Measurements from ENCODE around the gene TRERF1.
"Not testable (repeated sequence)": the region's sequence is repeated elsewhere in the genome, so short reads cannot be mapped to it uniquely, and the experiment has no call there.

Gene TRERF1

DNA sequence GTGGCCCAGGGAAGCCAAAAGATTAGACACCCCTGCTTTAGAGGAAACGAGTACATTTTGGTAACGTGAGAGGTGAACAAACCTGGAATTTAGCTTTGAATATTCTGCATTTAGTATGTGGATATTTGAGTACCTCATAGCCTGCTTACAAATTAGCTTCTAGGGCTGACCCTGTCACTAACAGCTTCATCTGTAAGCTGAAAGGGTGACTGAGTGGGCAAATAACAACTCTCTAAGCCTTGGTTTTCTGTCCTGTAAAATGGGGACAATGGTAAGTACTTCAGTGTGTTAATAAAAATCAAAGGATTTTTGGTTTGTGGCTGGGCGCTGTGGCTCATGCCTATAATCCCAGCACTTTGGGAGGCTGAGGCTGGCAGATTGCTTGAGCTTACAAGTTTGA is 248.5 kb downstream of the TRERF1 start:
- no peak for TF ChIP-seq FOXP2 (optimal IDR thresholded peaks at IDR 0.05; ENCODE audit: control extremely low read depth, extremely low read length, insufficient read depth)
- TF ChIP-seq EZH2 (IDR thresholded peaks at IDR 0.05), result no peak
- no peak for TF ChIP-seq POLR2AphosphoS5 (IDR thresholded peaks at IDR 0.05; ENCODE audit: borderline replicate concordance, low read depth, low read length)
- no peak overlapping the region for H3K4me3 ChIP-seq
- H3K9me3 ChIP-seq (ENCODE audit: low read depth, low read length), result no peaks in the 10 kb centered on the region
- no peak overlapping the region for H3K27ac ChIP-seq
- H3K36me3 ChIP-seq (ENCODE audit: insufficient read depth, low read length), result peaks cover 13% of the 10 kb centered on the region
- no peak for DNase-seq (ENCODE audit: low read depth, low spot score)
- no peak overlapping the region for H3K9ac ChIP-seq (ENCODE audit: insufficient read length)

DNA sequence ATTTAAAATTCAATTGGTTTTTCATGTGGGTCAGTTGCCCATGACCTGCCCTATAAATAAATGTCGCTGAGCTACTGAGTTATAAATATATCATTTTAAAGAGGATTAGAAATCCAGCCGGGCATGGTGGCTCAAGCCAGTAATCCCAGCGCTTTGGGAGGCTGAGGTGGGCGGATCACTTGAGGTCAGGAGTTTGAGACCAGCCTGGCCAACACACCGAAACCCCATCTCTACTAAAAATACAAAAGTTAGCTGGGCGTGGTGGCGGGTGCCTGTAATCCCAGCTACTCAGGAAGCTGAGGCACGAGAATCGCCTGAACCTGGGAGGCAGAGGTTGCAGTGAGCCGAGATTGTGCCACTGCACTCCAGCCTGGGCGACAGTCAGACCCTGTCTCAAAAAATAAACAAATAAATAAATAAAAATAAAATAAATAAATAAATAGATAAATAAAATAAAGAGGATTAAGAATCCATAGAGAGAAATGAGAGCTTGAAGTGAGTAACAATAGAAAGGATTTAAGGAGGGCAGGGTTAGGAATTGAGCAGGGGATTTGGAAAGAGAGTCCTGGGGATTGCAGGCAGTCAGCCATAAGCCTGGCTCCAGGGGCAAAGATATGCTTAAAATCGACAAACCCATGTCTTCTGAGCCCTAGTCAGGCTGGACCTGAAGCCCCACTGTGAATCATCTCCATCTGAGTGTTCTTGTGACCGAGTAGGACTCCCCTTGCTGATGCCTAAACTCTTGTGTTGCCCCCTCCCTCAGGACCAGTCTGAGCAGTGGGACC is 249.4 kb downstream of the TRERF1 start:
- H3K4me3 ChIP-seq; H3K27ac ChIP-seq; DNase-seq (ENCODE audit: low read depth, low spot score): not testable (repeated sequence)

DNA sequence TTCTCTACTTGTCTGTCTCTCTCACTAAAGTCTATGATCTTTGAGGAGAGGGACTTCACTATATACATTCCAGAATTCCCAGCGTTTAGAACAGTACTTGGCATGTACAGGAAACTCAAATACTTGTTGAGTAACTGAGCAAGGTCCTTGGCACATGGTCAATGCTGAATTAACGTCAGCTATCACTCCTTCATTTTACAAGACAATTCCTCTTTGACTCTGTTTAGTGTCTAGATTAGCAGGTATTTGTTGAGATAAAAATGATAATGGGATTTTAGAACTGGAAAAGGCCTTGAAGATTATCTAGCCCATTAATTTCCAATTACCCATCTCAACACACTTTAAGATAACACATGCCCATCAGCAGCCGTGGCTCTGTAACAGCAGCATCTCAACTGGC is 250.3 kb downstream of the TRERF1 start:
- H3K27ac ChIP-seq, result no peak overlapping the region
- H3K9ac ChIP-seq (ENCODE audit: insufficient read length), result no peak overlapping the region
- H3K36me3 ChIP-seq (ENCODE audit: insufficient read depth, low read length), result peaks cover 3% of the 10 kb centered on the region
- no peaks in the 10 kb centered on the region for H3K9me3 ChIP-seq (ENCODE audit: low read depth, low read length)
- H3K4me3 ChIP-seq, result no peak overlapping the region
- no peak for TF ChIP-seq EZH2 (IDR thresholded peaks at IDR 0.05)
- TF ChIP-seq FOXP2 (optimal IDR thresholded peaks at IDR 0.05; ENCODE audit: control extremely low read depth, extremely low read length, insufficient read depth), result no peak
- no peak for TF ChIP-seq POLR2AphosphoS5 (IDR thresholded peaks at IDR 0.05; ENCODE audit: borderline replicate concordance, low read depth, low read length)
- DNase-seq (ENCODE audit: low read depth, low spot score), result no peak

More for the DNA sequence above, 249.4 kb downstream of the TRERF1 start:
- not testable (repeated sequence) for H3K36me3 ChIP-seq (ENCODE audit: insufficient read depth, low read length); H3K9me3 ChIP-seq (ENCODE audit: low read depth, low read length); H3K9ac ChIP-seq (ENCODE audit: insufficient read length)

DNA sequence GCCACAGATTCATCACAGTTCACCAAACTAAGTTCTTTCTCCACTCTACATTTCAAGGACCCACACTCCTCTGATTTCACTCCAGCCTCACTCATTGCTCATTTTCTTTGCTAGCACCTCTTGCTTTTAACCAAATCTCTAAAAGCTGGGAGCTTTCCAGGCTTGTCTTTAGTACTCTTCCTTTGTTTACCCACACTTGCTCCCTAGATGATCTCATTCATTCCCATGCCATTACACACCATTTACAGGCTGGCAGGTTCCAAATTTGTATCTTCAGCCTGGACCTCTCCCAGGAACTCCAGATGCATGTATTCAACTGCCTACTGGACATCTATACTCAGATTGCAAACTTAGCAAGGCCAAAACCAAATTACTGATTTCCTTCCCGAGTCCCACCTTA is 251.7 kb downstream of the TRERF1 start:
- Histone ChIP-seq H3K36me3 (ENCODE audit: insufficient read depth, low read length) (no peaks in the 10 kb centered on the region; the same call in 1 of the 2 replicates), H3K9me3 (ENCODE audit: low read depth, low read length) (no peaks in the 10 kb centered on the region), H3K9ac (ENCODE audit: insufficient read length) (no peak overlapping the region), H3K4me3 (no peak overlapping the region), H3K27ac (no peak overlapping the region)
- DNase-seq (ENCODE audit: low read depth, low spot score), result no peak
- no peak for TF ChIP-seq FOXP2 (optimal IDR thresholded peaks at IDR 0.05; ENCODE audit: control extremely low read depth, extremely low read length, insufficient read depth)
- TF ChIP-seq POLR2AphosphoS5 (IDR thresholded peaks at IDR 0.05; ENCODE audit: borderline replicate concordance, low read depth, low read length), result no peak

DNA sequence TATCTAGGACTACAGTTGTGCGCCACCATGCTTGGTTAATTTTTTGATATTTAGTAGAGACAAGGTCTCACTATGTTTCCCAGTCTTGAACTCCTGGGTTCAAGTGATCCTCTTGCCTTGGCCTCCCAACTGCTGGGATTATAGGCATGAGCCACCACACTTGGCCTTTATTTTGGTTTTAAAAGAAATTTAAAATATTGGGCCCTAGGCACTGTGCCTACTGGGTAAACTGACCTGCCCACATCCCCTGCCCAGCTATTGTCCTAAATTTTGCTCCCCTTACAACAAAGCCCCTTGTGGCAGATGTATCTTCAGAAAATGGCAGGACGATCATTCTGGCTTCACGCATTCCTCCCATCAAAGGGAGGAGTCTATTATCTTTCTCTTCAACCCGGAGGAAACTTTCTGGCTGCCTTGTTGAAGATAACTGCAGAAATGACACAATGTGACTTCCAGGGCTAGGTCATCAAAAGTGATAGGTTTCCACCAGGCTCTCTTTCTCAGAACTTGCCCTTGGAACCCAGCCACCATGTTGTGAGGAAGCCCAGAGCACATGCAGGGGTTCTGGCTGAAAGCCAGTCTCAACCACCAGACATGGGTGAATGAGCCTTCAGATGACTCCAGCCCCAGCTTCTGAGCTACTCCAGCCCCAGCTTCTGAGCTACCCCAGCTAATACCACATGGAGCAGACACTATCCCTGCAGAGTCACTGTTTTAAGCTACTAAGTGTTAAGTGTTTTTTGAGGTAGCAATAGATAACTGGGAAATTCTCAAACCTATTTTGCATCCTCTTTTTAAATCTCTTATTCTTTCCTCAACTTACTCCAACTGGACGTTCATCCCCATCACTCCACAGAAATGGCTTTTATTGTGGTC is 252.4 kb downstream of the TRERF1 start:
- Histone ChIP-seq H3K4me3 (no peak overlapping the region), H3K9ac (ENCODE audit: insufficient read length) (no peak overlapping the region), H3K36me3 (ENCODE audit: insufficient read depth, low read length) (no peaks in the 10 kb centered on the region), H3K9me3 (ENCODE audit: low read depth, low read length) (no peaks in the 10 kb centered on the region), H3K27ac (no peak overlapping the region)
- TF ChIP-seq POLR2AphosphoS5 (IDR thresholded peaks at IDR 0.05; ENCODE audit: borderline replicate concordance, low read depth, low read length), result no peak
- no peak for TF ChIP-seq EZH2 (IDR thresholded peaks at IDR 0.05)
- TF ChIP-seq FOXP2 (optimal IDR thresholded peaks at IDR 0.05; ENCODE audit: control extremely low read depth, extremely low read length, insufficient read depth), result no peak
- DNase-seq (ENCODE audit: low read depth, low spot score), result no peak

DNA sequence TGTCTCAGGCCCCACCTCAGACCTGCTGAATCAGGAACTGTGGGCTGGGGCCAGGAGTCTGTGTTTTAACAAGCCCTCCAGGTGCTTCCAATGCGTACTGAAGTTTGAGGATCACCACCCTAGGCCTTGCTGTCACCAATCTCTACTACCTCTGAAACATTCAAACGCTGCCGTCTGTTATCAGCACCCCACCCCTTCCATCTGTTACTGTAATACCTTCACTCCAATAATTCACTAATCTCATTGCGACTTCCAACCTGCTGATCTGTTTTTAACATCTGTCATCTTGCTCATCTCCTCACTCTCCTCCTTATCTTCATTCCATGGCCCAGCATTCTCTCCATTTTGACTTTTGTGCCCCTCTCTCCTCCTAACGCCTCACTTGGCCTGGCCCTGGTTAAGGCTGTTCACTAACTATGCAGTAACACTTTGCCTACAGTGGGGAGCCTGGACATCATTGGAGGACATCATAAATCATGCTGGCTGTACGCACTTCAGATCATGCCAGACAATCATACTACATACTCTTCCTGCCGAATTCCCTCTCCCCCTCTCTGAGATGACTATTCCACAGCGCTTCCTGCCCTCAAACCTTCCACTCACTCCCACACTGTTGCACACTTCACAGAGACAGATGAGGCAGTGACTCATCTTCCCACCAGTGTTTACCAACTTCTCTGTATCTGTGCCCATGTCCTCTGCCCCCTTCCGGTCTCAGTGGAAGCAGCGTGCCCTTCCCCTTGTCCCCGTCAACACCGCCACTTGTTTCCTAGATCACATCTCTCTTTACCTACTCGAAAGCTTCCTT is 254.0 kb downstream of the TRERF1 start:
- no peak overlapping the region for H3K4me3 ChIP-seq
- no peak for DNase-seq (ENCODE audit: low read depth, low spot score)
- no peaks in the 10 kb centered on the region for H3K36me3 ChIP-seq (ENCODE audit: insufficient read depth, low read length)
- no peaks in the 10 kb centered on the region for H3K9me3 ChIP-seq (ENCODE audit: low read depth, low read length)
- TF ChIP-seq EZH2 (IDR thresholded peaks at IDR 0.05), result no peak
- TF ChIP-seq POLR2AphosphoS5 (IDR thresholded peaks at IDR 0.05; ENCODE audit: borderline replicate concordance, low read depth, low read length), result no peak
- TF ChIP-seq FOXP2 (optimal IDR thresholded peaks at IDR 0.05; ENCODE audit: control extremely low read depth, extremely low read length, insufficient read depth), result no peak
- no peak overlapping the region for H3K9ac ChIP-seq (ENCODE audit: insufficient read length)
- no peak overlapping the region for H3K27ac ChIP-seq

DNA sequence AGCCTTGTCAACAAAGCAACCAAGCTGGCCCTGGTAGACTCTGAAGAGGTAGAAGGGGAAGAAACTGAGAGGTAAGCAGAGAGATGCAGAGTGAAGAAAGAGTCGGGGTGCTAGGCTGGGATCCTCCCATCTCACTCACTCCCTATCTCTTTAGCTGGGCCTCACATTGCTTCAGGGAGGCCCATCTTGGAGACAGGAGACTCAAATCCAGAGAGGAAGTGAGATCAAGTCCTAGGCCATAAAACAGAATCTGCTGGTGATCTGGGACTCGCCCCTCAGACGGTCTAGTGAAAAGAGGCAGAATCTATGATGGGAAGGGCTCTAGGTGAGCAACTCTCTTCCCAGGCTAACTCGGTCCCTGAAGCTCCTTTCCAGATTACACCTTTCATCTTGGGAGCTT is 256.3 kb downstream of the TRERF1 start:
- TF ChIP-seq FOXP2 (optimal IDR thresholded peaks at IDR 0.05; ENCODE audit: control extremely low read depth, extremely low read length, insufficient read depth) (no peak), POLR2AphosphoS5 (IDR thresholded peaks at IDR 0.05; ENCODE audit: borderline replicate concordance, low read depth, low read length) (no peak), EZH2 (IDR thresholded peaks at IDR 0.05) (no peak)
- no peak overlapping the region for H3K4me3 ChIP-seq
- no peak overlapping the region for H3K27ac ChIP-seq
- no peaks in the 10 kb centered on the region for H3K9me3 ChIP-seq (ENCODE audit: low read depth, low read length)
- no peak overlapping the region for H3K9ac ChIP-seq (ENCODE audit: insufficient read length)
- H3K36me3 ChIP-seq (ENCODE audit: insufficient read depth, low read length), result no peaks in the 10 kb centered on the region
- DNase-seq (ENCODE audit: low read depth, low spot score), result no peak

DNA sequence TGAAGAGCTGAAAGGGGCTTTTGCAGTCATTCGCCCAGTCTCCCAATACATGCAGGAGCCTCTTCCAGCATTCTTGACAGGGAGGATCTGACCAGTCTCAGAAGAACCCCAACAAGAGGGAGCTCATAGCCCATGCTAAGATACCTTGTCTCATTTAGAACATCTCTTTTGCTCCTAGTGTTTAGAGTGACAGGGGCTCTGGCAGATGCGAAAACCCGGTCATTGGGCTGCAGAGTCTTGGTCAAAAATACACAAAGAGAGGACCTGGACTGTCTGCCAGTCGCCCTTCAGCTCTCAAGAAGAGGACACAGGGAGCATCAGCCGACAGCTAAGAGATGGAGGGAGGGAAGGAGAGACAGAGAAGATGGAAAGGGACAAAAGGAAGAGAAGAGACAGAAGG is 257.7 kb downstream of the TRERF1 start:
- Histone ChIP-seq H3K4me3 (no peak overlapping the region), H3K27ac (no peak overlapping the region), H3K36me3 (ENCODE audit: insufficient read depth, low read length) (no peaks in the 10 kb centered on the region), H3K9me3 (ENCODE audit: low read depth, low read length) (no peaks in the 10 kb centered on the region), H3K9ac (ENCODE audit: insufficient read length) (no peak overlapping the region)
- DNase-seq (ENCODE audit: low read depth, low spot score), result no peak
- TF ChIP-seq FOXP2 (optimal IDR thresholded peaks at IDR 0.05; ENCODE audit: control extremely low read depth, extremely low read length, insufficient read depth) (no peak), EZH2 (IDR thresholded peaks at IDR 0.05) (no peak), POLR2AphosphoS5 (IDR thresholded peaks at IDR 0.05; ENCODE audit: borderline replicate concordance, low read depth, low read length) (no peak)

Data from SK-N-MC (cell line).